ENCODE measurements around the gene THNSL1. TPM values are rescaled to one million over a fixed set of nuclear protein-coding genes. Genes with fewer than 3 reads are reported as not detected.
A peak's percentile ranks its signal among the peaks of the same experiment; 100 is the strongest.

Gene THNSL1
- total RNA-seq, 1 experiment from 2014 or later: 7.6 TPM

- no peak for DNase-seq (ENCODE audit: unreplicated experiment)
- intact Hi-C loops (cut with micrococcal nuclease): no loop called here
- H3K36me3 Mint-ChIP-seq (ENCODE audit: insufficient read depth, unreplicated experiment): no peaks in the 10 kb centered on the region
- TF ChIP-seq CTCF (IDR thresholded peaks at IDR 0.05; ENCODE audit: unreplicated experiment): no peak
- H3K9me3 Mint-ChIP-seq (ENCODE audit: unreplicated experiment): no peaks in the 10 kb centered on the region
- peaks cover 5% of the 10 kb centered on the region for H3K4me1 Mint-ChIP-seq (ENCODE audit: insufficient read depth, unreplicated experiment)
- no TSS peak for BruUV-seq (replicated peaks)
- H3K27ac Mint-ChIP-seq (ENCODE audit: low read depth, unreplicated experiment): no peak overlapping the region
- H3K4me3 Mint-ChIP-seq (ENCODE audit: unreplicated experiment): no peak overlapping the region
- no peaks in the 10 kb centered on the region for H3K27me3 Mint-ChIP-seq (ENCODE audit: insufficient read depth, unreplicated experiment)
- ChIA-PET POLR2A (interaction anchor here (3.4 kb wide), 1 partner anchor 7 kb away, joined by 14 read pairs; no protein-coding TSS in a partner anchor), CTCF (interaction anchor here (0.6 to 1.9 kb wide), 5 partner anchors 11 to 228 kb away, joined by 3 to 6 read pairs (median 3); no protein-coding TSS in a partner anchor)
These were observed 46.6 kb upstream of the THNSL1 start for GRCh38 chr10:24969841-24970281.

- intact Hi-C loops (cut with micrococcal nuclease): no loop called here
- H3K9me3 Mint-ChIP-seq (ENCODE audit: unreplicated experiment): no peaks in the 10 kb centered on the region
- peak; percentile 24 for DNase-seq (ENCODE audit: unreplicated experiment)
- ChIA-PET CTCF (interaction anchor here (0.7 to 1.9 kb wide), 4 partner anchors 26 to 233 kb away, joined by 3 to 6 read pairs (median 4); no protein-coding TSS in a partner anchor), POLR2A (interaction anchor here (3.4 kb wide), 1 partner anchor 9 kb away, joined by 14 read pairs; no protein-coding TSS in a partner anchor)
- H3K4me1 Mint-ChIP-seq (ENCODE audit: insufficient read depth, unreplicated experiment): peaks cover 11% of the 10 kb centered on the region
- H3K27ac Mint-ChIP-seq (ENCODE audit: low read depth, unreplicated experiment): no peak overlapping the region
- H3K36me3 Mint-ChIP-seq (ENCODE audit: insufficient read depth, unreplicated experiment): no peaks in the 10 kb centered on the region
- no peaks in the 10 kb centered on the region for H3K27me3 Mint-ChIP-seq (ENCODE audit: insufficient read depth, unreplicated experiment)
- TF ChIP-seq CTCF (IDR thresholded peaks at IDR 0.05; ENCODE audit: unreplicated experiment): no peak
- no TSS peak for BruUV-seq (replicated peaks)
- no peak overlapping the region for H3K4me3 Mint-ChIP-seq (ENCODE audit: unreplicated experiment)
These were observed 45.0 kb upstream of the THNSL1 start for GRCh38 chr10:24971374-24971773.

- ChIA-PET CTCF (no interaction called here), POLR2A (interaction anchor here (3.4 kb wide), 1 partner anchor 11 kb away, joined by 14 read pairs; no protein-coding TSS in a partner anchor)
- Mint-ChIP-seq H3K36me3 (ENCODE audit: insufficient read depth, unreplicated experiment) (no peaks in the 10 kb centered on the region), H3K27ac (ENCODE audit: low read depth, unreplicated experiment) (no peak overlapping the region), H3K9me3 (ENCODE audit: unreplicated experiment) (no peaks in the 10 kb centered on the region), H3K4me3 (ENCODE audit: unreplicated experiment) (no peak overlapping the region), H3K4me1 (ENCODE audit: insufficient read depth, unreplicated experiment) (peaks cover 11% of the 10 kb centered on the region), H3K27me3 (ENCODE audit: insufficient read depth, unreplicated experiment) (no peaks in the 10 kb centered on the region)
- no TSS peak for BruUV-seq (replicated peaks)
- intact Hi-C loops (cut with micrococcal nuclease): no loop called here
- no peak for DNase-seq (ENCODE audit: unreplicated experiment)
- no peak for TF ChIP-seq CTCF (IDR thresholded peaks at IDR 0.05; ENCODE audit: unreplicated experiment)
These were observed 43.2 kb upstream of the THNSL1 start for GRCh38 chr10:24973163-24973562.

- Mint-ChIP-seq H3K9me3 (ENCODE audit: unreplicated experiment) (peaks cover 5% of the 10 kb centered on the region), H3K27ac (ENCODE audit: low read depth, unreplicated experiment) (peak overlapping the region; percentile 5), H3K36me3 (ENCODE audit: insufficient read depth, unreplicated experiment) (no peaks in the 10 kb centered on the region), H3K4me1 (ENCODE audit: insufficient read depth, unreplicated experiment) (peaks cover 11% of the 10 kb centered on the region), H3K4me3 (ENCODE audit: unreplicated experiment) (no peak overlapping the region), H3K27me3 (ENCODE audit: insufficient read depth, unreplicated experiment) (no peaks in the 10 kb centered on the region)
- no peak for TF ChIP-seq CTCF (IDR thresholded peaks at IDR 0.05; ENCODE audit: unreplicated experiment)
- ChIA-PET CTCF (interaction anchor here (0.6 to 1.8 kb wide), 7 partner anchors 155 to 1085 kb away, joined by 3 to 5 read pairs (median 3); no protein-coding TSS in a partner anchor), POLR2A (interaction anchor here (0.7 to 2.0 kb wide), 3 partner anchors 12 to 357 kb away, joined by 3 to 12 read pairs (median 3); no protein-coding TSS in a partner anchor)
- intact Hi-C loops (cut with micrococcal nuclease): no loop called here
- no TSS peak for BruUV-seq (replicated peaks)
- DNase-seq (ENCODE audit: unreplicated experiment): peak; percentile 67
These were observed 41.4 kb upstream of the THNSL1 start for GRCh38 chr10:24974976-24975375.

Data from MCF 10A (cell line).